Ramos (cell line): ENCODE measurements around the gene OGFOD1.
"Not testable (repeated sequence)": the region's sequence is repeated elsewhere in the genome, so short reads cannot be mapped to it uniquely, and the experiment has no call there.

Experiments
- in situ Hi-C: fragments of 300-500 bp; cut with MboI; formaldehyde crosslinking; loops from one replicate; pipeline ENCODE4 v1.14.3; 2022; ENCODE audit warnings: low sequenced_read_pairs; ENCODE audit not compliant: unreplicated experiment

The OGFOD1 gene

DNA sequence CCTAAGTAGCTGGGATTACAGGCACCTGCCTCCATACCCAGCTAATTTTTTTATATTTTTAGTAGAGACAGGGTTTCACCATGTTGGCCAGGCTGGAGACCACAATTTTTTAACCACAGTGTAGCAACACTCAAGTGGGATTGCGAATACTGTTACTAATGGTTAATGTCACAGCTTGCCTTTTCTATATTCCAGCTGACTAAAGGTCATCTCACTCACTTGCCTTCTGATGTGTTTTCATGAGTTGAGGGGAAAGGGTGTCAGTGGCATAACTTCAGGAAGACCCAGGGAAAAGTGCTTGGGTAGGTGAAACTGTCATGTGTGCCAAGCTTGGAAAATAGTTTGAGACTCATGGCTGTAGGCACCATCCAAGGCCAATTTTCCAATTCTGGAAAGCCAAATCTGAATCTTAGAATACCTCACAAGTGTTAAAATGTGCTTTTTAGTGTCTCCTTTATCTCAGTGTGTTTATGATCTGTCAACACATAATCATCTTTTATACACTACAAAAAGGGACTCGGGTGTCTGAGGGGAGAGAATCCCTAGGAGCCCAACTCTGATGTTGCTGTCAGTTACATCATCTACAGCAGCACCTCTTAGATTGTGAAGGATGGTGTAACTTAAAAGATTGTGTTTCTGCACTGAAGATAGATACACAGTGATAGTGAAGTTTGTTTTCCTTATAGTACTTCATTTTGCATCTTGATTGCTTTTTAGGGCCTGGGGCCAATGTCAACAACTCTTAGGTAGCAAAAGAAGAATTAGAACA, 27.1 kb downstream of the OGFOD1 start:
- in situ Hi-C loops: no loop called here

DNA sequence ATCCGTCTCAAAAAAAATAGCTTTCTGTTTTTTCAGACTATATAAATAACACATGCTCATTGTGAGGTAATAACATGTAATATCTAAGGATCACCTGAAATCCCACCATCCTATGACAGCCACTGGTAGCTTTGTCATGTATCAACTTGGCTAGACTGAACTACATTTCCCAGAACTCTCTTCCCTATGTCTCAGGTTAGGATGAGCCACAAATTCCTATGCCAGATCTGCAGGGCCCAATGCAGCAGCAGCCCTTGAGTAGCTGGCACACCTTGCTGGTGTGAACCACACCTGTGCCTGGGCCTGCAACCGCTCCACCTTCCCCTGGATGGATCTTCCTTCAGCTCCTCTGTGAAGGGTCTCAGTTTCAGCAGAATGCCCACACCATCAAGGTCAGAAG, 28.1 kb downstream of the OGFOD1 start:
- in situ Hi-C loops: no loop called here

DNA sequence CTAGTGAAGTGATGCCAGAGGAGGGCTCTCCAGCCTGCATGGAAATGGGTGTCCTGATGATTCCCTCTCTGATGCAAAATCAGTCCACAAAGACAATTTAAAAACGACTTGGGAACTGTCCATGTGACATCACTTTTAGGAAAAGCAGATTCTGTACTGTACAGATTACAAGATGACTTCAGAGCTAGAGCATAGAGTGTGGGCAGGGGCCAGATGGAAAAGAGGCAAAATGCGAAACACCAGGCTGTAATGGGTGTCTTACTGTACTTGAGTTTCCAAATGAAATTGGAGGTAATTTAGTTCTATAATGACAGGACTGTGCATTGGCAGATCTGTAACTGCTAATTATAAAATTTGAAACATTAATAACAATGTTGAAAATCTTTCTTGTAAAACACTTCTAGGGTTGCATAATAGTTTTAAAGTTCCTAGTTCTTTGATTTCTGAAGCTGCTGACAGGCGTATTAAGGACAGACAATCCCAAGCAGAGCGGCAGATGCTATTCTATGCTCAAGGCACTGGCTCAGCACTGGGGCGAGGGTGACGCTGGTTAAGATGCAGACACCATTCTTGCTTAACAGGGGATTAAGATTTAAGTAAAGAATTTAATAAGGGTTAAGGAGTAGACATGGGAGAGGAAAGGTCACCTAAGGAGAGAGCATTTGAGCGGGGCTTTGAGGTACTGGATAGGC, 29.6 kb downstream of the OGFOD1 start:
- in situ Hi-C loops: no loop called here

DNA sequence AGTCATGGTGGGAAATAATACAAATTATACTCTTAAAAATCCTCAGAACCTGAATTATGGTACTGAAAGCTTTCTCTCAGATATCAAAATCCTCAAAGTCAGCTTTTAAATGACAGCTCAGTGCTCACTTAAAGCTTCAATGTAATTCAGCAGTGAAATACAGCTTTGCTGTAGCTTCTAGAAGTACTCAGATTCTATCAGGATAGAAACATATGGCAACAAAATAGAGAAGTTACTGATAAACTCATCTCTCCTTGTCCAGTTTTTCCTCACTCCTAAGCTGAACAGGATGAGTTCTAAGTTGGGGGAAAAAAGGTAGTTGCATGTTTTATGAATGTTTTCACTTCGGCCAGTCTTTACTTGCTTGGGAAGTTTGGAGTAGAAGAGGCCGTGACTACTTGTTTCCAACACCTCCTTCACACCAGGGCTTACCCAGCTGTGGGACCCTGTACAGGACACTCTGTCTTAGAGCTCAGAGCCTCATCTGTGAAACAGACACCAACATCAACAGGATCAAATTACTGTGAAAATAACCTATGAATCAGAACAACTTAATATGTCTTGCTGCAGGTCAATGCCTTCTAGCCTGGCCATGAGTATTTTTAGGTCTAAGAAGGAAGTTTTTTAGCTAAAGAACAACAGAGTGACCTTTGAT, 30.2 kb downstream of the OGFOD1 start:
- in situ Hi-C loops: no loop called here

DNA sequence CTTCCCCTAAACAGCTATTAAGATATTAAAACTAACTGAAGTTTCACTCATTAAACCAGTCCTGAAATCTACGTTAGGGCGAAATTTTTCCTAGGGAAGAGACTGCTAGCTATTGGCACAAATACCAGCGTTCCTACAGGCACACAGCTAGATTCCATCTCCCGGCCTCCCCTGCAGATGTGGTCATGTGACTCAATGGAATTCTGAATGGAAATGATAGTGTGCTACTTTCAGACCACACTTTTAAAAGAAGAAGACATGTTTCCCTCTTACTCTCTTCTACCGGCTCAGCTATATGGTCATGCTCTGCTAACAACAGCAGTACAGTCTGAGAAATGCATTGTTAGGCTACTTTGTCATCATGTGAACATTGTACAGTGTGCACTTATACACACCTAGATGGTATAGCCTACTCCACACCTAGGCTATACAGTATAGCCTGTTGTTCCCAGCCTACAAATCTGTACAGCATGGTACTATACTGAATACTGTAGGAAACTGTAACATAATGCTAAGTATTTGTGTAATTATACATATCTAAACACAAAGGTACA, 31.4 kb downstream of the OGFOD1 start:
- in situ Hi-C loops: no loop called here

DNA sequence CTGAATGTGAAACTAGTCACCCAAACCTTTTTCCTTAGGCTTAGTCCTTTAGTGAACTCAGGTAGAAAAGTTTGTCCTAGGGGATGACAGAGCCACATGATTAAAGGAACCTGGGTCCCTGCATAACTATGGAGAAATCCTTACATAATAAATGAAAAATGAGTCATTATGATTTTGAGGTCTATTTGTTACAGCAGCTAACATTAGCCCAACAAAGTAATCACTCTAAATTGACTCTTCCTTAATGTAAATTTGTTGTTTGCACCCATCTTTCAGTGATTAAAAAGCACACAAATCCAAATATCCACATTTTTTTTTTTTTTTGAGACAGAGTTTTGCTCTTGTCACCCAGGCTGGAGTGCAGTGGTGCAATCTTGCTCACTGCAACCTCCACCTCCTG, 32.0 kb downstream of the OGFOD1 start:
- in situ Hi-C loops: no loop called here

DNA sequence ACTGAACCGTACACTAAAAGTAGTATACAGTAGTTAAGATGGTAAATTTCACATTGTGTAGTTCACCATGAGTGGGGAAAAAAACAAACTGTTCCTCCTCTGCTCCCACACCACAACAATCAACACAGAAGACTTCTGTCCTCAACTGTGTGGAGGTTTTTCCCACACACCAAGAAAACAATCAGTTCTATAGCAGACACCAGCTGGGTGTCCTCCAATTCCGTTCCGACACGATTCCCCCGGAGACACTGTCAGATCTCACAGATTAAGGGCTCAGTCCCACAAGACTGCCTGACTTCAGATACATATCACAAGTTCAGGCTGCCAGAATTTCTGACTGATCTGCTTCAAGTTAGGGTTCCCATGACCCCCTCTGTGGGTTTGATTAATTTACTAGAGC, 36.7 kb downstream of the OGFOD1 start:
- in situ Hi-C loops: no loop called here

DNA sequence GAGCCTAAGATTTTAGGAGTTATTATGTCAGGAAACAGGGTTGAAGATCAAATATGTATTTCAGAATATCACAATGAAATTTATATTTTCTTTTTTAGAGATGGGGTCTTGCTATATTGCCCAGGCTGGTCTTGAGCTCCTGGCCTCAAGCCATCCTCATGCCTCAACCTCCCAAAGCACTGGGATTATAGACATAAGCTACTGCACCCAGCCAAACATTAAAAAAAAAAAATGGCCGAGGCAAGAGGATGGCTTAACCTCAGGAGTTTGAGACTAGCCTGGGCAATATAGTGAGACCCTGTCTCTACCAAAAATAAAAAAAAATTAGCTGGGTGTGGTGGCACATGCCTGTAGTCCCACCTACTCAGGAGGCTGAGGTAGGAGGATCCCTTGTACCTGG, 37.5 kb downstream of the OGFOD1 start:
- in situ Hi-C loops: not testable (repeated sequence)

DNA sequence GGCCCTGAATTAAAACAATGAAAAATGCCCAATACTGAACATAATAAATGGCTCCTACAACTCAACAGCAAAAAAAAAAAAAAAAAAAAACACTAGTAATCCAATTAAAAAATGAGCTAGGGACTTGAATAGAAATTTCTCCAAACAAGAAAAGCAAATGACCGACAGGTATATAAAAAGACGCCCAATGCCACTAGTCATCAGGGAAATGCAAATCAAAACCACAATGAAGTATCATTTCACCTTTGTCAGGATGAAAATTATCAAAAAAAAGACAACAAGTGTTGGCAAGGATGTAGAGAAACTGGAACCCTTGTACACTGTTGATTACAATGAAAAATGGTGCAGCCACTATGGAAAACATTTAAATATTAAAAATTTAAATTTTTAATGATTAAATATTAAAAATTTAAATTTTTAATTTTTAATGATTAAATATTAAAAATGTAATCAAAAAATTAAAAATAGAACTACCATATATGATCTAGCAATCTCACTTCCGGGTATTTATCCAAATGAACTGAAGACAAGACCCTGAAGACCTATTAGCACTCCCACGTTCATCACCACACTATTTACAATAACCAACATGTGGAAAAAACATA, 40.4 kb downstream of the OGFOD1 start:
- in situ Hi-C loops: no loop called here

DNA sequence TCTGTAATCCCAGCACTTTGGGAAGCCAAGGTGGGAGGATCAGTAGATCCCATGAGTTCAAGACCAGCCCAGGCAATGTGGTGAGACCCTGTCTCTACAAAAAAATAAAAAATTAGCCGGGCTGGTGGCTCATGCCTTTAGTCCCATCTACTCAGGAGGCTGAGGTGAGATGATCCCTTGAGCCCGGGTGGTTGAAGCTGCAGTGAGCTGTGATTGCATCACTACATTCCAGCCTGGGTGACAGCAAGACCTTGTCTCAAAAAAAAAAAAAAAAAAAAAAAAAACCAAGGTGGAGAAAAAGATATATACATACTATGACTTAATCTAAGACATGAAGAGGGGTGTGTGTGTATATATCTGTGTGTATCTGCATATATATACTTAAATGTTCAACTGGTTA, 41.8 kb downstream of the OGFOD1 start:
- in situ Hi-C loops: no loop called here

DNA sequence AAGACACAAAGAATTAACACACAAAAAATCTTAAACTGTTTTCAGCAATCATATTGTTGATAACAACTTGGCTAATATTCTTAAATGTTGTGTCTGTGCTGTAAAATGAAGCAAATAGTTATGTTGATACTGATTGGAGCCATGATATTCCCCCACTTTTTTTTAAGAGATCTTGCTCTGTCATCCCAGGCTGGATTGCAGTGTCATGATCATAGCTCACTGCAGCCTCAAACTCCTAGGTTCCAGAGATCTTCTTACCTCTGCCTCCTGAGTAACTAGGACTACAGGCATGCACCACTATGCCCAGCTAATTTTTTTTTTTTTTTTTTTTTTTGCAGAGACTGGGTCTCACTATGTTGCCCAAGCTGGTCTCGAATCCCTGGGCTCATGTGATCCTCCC, 42.5 kb downstream of the OGFOD1 start:
- in situ Hi-C loops: no loop called here

DNA sequence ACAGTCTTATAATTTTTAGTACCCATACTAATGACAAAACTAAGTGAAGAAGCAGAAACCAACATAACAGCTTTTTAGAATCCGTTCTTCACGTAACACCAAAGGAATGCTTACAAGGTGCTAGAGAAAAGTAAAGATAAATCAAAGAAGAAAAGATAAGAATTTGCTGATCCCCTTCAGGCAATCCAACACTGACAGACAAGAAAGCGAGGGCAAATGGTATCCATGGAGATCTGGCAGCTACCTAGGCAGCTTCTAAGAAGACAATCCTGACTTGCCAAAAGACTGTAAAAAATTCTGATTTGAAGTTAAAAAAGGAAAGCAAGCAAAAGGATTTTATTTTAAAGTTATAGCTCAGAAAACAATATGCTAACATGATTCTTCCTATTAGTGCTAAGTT, 53.8 kb downstream of the OGFOD1 start:
- in situ Hi-C loops: no loop called here

DNA sequence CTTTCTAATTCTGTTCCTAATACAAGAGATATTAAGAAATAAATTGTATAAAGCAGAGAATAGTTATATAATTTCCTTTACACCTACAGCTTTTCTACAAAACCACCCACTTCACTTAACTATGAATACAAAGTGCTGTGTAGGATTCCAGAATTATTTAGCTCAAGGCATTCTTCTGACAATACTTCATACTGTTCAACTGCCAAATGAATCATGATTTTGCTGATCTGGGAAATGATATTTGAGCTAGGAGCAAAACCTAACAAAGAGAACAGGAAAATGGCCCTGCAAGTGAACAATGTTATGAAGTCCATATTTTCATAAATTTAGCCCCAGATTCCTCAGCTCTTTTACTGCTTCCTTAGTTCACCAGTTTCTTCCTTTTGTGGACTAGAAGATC, 55.6 kb downstream of the OGFOD1 start:
- in situ Hi-C loops: no loop called here

DNA sequence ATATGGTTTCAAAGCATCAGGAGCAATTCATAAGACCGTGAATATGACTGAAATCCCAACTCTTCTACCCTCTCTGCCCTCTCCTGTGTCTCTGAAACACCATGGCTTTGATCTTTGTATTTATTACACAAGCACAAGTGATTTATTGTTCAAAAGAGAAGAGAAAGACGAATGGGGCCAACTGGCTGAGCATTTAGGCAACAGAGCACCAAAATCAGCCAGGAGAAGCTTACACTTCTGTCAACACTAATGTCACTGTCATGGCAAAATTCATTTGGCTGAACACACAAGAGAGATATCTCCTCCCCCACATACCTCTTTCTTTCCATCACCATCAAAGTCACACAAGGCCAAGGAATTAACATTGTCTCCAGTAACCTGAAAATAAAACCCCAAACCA, 59.2 kb downstream of the OGFOD1 start:
- in situ Hi-C loops: no loop called here

DNA sequence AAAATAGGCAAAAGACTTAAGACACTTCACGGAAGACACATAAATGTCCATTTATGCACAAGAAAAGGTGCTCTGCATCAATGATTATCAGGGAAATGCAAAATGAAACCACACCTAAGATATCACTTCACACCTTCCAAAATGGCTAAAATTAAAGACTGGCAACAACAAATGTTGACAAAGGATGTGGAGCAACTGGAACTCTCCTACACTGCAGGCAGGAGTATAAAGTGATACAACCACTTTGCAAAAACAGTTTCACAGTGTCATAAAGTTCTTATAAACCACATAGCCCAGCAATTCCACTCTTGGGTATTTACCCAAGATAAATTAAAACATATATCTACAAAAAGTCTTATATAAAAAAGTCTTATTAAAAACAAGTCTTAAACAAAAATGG, 60.7 kb downstream of the OGFOD1 start:
- in situ Hi-C loops: no loop called here

DNA sequence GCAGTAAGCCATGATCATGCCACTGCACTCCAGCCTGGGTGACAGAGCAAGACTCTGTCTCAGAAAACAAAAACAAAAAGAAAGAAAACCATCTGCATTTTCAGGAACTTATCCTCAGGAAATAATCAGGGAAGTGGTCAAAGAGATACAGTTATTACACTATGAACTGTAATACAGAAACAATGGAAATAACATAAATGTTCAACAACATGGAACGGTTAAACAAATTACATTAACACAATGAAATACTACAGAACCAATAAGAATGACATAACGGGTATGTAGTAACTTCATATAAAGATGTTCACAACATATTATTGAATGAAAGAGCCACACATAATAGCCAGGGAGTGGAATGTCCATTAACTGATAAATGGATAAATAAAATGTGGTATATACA, 61.7 kb downstream of the OGFOD1 start:
- in situ Hi-C loops: no loop called here

DNA sequence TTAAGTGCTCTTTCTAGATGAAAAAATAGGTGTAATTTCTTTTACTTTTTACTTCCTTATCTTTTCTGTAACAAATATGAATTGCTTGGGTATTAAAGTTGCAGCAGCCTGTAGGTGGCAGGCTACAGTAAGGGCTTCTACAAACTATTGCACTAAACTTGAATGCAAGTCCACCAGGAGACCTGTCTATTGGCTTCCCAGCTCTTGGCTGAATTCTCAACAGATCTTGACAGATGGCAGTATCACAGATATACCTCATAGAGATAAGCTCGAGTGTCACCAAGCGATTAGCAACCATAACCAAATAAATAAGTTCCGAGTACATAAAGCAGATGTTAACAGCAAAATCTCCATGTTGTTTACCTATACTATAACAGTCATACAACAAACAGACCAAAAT, 62.6 kb downstream of the OGFOD1 start:
- in situ Hi-C loops: no loop called here

DNA sequence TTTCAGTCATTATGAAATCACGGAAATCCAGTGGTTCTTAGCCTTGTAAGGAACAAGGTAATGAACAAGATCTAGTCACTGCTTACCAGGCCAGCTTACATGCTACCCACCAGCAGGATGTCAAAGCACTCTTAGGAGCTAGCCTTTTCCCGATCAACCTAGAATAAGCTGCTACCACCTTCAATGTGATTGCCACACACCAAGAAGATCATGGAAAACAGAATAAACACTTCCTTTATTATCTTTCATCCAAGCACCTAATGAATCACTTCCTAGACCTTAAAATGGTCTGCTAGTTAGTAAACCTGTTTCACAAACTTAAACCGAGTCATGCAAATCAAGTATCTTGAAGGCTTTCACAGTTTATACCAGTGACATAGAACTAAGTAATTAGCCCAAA, 63.5 kb downstream of the OGFOD1 start:
- in situ Hi-C loops: no loop called here

DNA sequence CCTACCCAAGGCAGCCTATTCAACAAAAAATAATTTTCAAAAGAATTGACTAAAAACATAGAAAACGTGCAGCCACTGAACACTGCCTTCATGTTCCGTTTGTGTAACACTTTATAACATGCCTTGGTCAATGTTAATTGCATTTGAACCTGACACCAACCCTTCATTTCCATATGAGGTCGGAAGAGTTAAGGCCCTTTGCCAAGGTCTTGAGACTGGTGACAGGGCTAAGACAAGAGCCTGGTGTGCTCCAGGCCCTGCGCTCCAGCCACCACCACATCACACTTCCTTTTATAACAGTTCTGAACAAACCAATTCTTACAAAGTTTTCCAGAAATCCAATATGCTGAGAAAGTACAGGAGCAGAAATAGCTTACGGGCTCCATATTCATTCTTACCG, 64.3 kb downstream of the OGFOD1 start:
- in situ Hi-C loops: no loop called here

DNA sequence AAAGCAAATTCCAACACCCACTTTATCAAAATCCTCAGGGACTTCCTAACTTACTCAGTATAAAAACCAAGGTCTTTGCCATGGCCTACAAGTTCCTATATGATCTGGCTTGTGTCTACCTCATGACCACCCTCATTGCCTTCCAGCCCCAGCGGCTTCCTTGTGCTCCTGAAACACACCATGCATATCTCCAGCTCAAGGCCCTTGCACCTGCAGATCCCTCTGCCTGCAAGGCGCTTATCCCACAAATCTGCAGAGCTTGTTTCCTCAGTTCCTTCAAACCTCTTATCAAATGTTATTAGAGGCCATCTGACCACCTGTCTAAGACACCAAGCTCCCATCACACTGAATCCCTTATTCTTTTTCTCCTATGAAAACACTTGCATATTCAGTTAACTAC, 65.9 kb downstream of the OGFOD1 start:
- in situ Hi-C loops: no loop called here

DNA sequence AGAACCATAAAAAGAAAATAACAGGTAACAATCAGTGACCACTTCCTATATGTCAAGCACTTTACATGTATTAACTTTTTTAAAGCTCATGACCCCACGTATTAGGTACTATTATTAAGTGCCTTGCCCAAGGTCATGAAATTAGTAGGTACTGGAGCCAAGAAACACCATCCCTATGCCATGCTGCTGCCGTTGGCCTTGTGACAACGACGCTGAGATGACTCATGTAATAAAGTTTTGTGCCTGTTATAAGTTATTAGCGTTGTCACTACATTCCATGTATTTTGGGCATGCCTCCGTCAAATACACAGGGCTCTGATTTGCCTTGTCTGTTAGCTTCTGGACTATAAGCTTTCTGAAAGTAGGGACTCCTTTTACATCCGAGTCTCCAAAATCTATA, 67.1 kb downstream of the OGFOD1 start:
- in situ Hi-C loops: no loop called here
